Panc1 (cell line): ENCODE results near the gene FAM217A. TPM values are rescaled to one million over a fixed set of nuclear protein-coding genes. Genes with fewer than 3 reads are reported as not detected.

ENCODE experiments used
- ATAC-seq: fragments of 200-7000 bp; cut with Tn5 transposase; 2 replicates; pipeline ENCODE4 v1.9.1; 2020; ENCODE audit warnings: mild to moderate bottlenecking, moderate library complexity
- Bru-seq: library from RNA; stranded (reverse); fragments of 400-500 nt; gene quantifications from one replicate; lab custom pipeline; 2021; lab: Mats Ljungman, UMichigan
- BruChase-seq, 2 experiments: library from RNA; stranded (reverse); fragments of 400-500 nt; gene quantifications; one replicate each; lab custom pipeline; 2021; lab: Mats Ljungman, UMichigan
- BruUV-seq: library from RNA; stranded (reverse); fragments of 400-500 nt; replicated peaks from 2 replicates; lab custom pipeline; 2021; lab: Mats Ljungman, UMichigan
- CTCF ChIA-PET: fragments of 300-600 bp; sonication (Branson Sonifier 250); formaldehyde crosslinking; loops from one replicate; lab custom pipeline; 2022; ENCODE audit warnings: antibody characterized with exemption; lab: Charles Lee
- POLR2A ChIA-PET: fragments of 300-600 bp; sonication (Branson Sonifier 250); formaldehyde crosslinking; loops from one replicate; lab custom pipeline; 2022; ENCODE audit warnings: antibody characterized with exemption; lab: Charles Lee
- DNase-seq: peaks from one replicate; pipeline ENCODE4 v3.0.0-alpha.2; 2010; ENCODE audit warnings: low read depth, low spot score
- H3K27ac ChIP-seq: 2 replicates; pipeline ENCODE4 v1.5.1; 2011; ENCODE audit warnings: mild to moderate bottlenecking, low read length, inconsistent platforms
- H3K27me3 ChIP-seq: fragments of 200-500 bp; sonication (Bioruptor generic); 2 replicates; pipeline ENCODE4 v1.6.0; 2014; ENCODE audit warnings: low read length, inconsistent platforms; ENCODE audit not compliant: control insufficient read depth, insufficient read depth
- H3K36me3 ChIP-seq: fragments of 200-500 bp; sonication (Bioruptor generic); 2 replicates; pipeline ENCODE4 v1.5.1; 2014; ENCODE audit warnings: inconsistent platforms, mild to moderate bottlenecking, low read length, moderate library complexity; ENCODE audit not compliant: control insufficient read depth, insufficient read depth
- H3K4me1 ChIP-seq: 2 replicates; pipeline ENCODE4 v1.5.1; 2011; ENCODE audit warnings: inconsistent platforms, mild to moderate bottlenecking, low read length, moderate library complexity; ENCODE audit not compliant: control insufficient read depth, insufficient read depth
- H3K4me3 ChIP-seq, 2 experiments: 2 replicates each; pipeline ENCODE4 v1.5.1; 2011 to 2012; ENCODE audit warnings: low read depth in 2 of 2, low read length in 2 of 2, mild to moderate bottlenecking in 2 of 2, inconsistent platforms in 1 of 2, moderate library complexity in 1 of 2
- H3K9me3 ChIP-seq: fragments of 200-500 bp; sonication (Bioruptor generic); 2 replicates; pipeline ENCODE4 v1.5.1; 2014; ENCODE audit warnings: low read depth, mild to moderate bottlenecking, inconsistent platforms, low read length, moderate library complexity; ENCODE audit not compliant: control insufficient read depth, insufficient read depth
- POLR2AphosphoS5 ChIP-seq: IDR thresholded peaks from 2 replicates; pipeline ENCODE4 v1.6.1; 2012; ENCODE audit warnings: mild to moderate bottlenecking, low read depth, low read length, moderate library complexity
- SIN3A ChIP-seq: IDR thresholded peaks from 2 replicates; pipeline ENCODE4 v1.6.1; 2012; ENCODE audit warnings: low read depth, mild to moderate bottlenecking, low read length, moderate library complexity, borderline replicate concordance; ENCODE audit not compliant: insufficient read depth
- TCF7L2 ChIP-seq: IDR thresholded peaks from 2 replicates; pipeline ENCODE4 v1.6.1; 2011; ENCODE audit warnings: mild to moderate bottlenecking, low read depth, low read length, inconsistent platforms
- in situ Hi-C: cut with HindIII; loops from 2 replicates; pipeline ENCODE4 v1.10.0; 2016; ENCODE audit warnings: low sequenced_read_pairs, low pct_unique_long_range_greater_than_20kb
- intact Hi-C: fragments of 100-400 bp; cut with micrococcal nuclease; formaldehyde crosslinking; loops from one replicate; pipeline ENCODE4 v1.10.0; 2022; ENCODE audit not compliant: unreplicated experiment
- long read RNA-seq: library from polyadenylated mRNA; unstranded; transcript quantifications from one replicate; pipeline ENCODE4 v2.0.0, GENCODE V29; 2021; ENCODE audit not compliant: unreplicated experiment
- polyA plus RNA-seq: library from polyadenylated mRNA; unstranded; fragments of >200 nt; gene quantifications from one replicate; pipeline ENCODE4 v1.2.1, GENCODE V29; 2012; ENCODE audit warnings: missing spikeins; ENCODE audit not compliant: insufficient read length
- total RNA-seq: library from RNA; stranded (reverse); gene quantifications from one replicate; pipeline ENCODE4 v1.2.1, GENCODE V29; 2021; ENCODE audit not compliant: unreplicated experiment
- TF ChIP-seq, protein P1 (sequence below): fragments of 450-650 bp; IDR thresholded peaks from 2 replicates; pipeline ENCODE4 v1.5.1; 2017; ENCODE audit warnings: mild to moderate bottlenecking
- TF ChIP-seq, protein P2 (sequence below), 2 experiments: IDR thresholded peaks; 2 replicates each; pipeline ENCODE4 v1.6.1; 2011 to 2012; ENCODE audit warnings: low read depth in 2 of 2, control low read depth in 1 of 2, low read length in 1 of 2, mild to moderate bottlenecking in 1 of 2, moderate library complexity in 1 of 2; ENCODE audit not compliant: insufficient read depth in 1 of 2

Gene FAM217A, protein sequence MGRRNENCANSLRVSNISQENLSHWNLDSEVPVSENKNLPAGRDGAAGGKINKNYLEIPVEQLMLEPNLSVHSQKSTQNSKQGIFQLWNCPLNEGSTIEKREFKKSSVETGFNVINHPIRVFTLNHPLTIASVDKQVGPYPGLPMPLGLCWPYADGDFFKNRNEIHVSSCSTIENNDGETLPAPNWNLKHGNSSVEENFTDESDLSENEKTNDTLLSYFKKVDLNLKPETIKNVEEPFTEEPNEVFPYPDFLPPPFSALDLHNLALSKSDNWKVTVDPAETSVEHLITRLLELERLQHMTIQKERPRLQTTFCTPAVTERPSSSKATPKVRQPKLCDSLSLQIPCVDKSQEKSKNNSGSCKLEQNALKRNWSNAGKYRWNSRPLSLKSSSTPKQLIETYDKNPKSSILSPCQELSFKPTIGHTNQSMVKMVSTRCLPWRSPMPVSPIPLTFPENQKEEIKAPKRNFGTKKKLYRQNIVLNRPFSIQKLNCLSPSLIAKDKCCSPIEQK
- total RNA-seq: not detected
- not detected for polyA plus RNA-seq
- not detected for Bru-seq, nascent RNA
- not detected for BruChase-seq, experiment 1, labeled RNA remaining after a 2-hour chase
- not detected for BruChase-seq, experiment 2, labeled RNA remaining after a 6-hour chase
- long read RNA-seq, partial matches to known transcripts: 0 of 2 reads
- long read RNA-seq, other reads (novel, unspliced or antisense): 2 of 2 reads

DNA sequence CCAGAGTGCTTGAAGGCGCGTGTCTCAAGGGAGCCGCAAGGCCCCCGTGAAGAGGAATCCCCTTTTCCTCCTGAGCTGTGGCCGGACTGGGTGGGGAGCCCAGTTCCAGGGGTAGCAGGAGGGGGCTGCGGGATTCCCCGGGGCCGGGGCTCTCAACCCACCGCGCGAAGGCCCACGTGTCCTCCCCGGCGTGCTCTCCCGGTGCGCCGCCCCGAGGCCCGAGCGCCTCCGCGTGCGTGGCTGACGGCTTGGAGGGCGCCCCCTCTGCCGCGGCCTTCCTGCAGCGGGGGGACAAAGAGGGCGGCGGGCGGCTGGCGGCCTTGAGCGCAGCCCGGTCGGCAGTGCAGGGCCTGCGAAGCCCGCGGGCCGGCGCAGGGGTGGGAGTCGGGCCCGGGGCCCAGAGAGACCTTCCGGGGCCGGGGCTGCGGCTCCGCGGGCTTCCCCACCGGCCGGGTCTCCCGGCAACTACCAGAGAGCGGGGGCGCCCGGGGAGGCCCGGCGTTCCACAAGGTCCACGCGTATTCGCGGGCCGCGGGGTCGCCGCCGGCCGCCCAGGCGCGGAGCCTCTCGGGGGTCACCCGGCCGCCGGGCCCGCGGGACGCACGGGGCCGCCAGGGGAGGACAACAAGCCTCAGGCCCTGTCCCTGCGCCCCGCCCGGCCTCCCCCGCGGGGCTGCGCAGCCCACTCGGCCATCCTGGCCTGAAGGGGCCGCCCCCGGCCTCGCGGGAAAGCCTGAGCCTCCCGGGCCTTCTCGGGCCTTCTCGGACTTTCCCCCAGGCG lies at the start of gene FAM217A:
Gene FAM217A (minus strand): TSS at position 447 of the 781 bp plus-strand sequence. CDS start 1,723 bp downstream, outside the sequence.
- no peak for DNase-seq
- ATAC-seq: no peak
- H3K4me3 ChIP-seq: no peak within 1 kb of the TSS
- no peak within 1 kb of the TSS for H3K27ac ChIP-seq
- BruUV-seq: no TSS peak
- H3K27me3 ChIP-seq: no peaks in the 10 kb centered on the region
- ChIA-PET CTCF (interaction anchor here (0.5 kb wide), 1 partner anchor 924 kb away, joined by 4 read pairs; no protein-coding TSS in a partner anchor), POLR2A (no interaction called here)
- intact Hi-C loops (no loop called here), in situ Hi-C loops (no loop called here)
- no peaks in the 10 kb centered on the region for H3K9me3 ChIP-seq
- TF ChIP-seq TCF7L2 (no peak), POLR2AphosphoS5 (no peak), SIN3A (no peak)
- TF ChIP-seq, protein P1, sequence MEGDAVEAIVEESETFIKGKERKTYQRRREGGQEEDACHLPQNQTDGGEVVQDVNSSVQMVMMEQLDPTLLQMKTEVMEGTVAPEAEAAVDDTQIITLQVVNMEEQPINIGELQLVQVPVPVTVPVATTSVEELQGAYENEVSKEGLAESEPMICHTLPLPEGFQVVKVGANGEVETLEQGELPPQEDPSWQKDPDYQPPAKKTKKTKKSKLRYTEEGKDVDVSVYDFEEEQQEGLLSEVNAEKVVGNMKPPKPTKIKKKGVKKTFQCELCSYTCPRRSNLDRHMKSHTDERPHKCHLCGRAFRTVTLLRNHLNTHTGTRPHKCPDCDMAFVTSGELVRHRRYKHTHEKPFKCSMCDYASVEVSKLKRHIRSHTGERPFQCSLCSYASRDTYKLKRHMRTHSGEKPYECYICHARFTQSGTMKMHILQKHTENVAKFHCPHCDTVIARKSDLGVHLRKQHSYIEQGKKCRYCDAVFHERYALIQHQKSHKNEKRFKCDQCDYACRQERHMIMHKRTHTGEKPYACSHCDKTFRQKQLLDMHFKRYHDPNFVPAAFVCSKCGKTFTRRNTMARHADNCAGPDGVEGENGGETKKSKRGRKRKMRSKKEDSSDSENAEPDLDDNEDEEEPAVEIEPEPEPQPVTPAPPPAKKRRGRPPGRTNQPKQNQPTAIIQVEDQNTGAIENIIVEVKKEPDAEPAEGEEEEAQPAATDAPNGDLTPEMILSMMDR: no peak
- TF ChIP-seq, protein P2, sequence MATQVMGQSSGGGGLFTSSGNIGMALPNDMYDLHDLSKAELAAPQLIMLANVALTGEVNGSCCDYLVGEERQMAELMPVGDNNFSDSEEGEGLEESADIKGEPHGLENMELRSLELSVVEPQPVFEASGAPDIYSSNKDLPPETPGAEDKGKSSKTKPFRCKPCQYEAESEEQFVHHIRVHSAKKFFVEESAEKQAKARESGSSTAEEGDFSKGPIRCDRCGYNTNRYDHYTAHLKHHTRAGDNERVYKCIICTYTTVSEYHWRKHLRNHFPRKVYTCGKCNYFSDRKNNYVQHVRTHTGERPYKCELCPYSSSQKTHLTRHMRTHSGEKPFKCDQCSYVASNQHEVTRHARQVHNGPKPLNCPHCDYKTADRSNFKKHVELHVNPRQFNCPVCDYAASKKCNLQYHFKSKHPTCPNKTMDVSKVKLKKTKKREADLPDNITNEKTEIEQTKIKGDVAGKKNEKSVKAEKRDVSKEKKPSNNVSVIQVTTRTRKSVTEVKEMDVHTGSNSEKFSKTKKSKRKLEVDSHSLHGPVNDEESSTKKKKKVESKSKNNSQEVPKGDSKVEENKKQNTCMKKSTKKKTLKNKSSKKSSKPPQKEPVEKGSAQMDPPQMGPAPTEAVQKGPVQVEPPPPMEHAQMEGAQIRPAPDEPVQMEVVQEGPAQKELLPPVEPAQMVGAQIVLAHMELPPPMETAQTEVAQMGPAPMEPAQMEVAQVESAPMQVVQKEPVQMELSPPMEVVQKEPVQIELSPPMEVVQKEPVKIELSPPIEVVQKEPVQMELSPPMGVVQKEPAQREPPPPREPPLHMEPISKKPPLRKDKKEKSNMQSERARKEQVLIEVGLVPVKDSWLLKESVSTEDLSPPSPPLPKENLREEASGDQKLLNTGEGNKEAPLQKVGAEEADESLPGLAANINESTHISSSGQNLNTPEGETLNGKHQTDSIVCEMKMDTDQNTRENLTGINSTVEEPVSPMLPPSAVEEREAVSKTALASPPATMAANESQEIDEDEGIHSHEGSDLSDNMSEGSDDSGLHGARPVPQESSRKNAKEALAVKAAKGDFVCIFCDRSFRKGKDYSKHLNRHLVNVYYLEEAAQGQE (IDR thresholded peaks at IDR 0.05; ENCODE audit: insufficient read depth in 1 of 2, low read depth in 2 of 2, low read length in 1 of 2): no peak
- no peaks in the 10 kb centered on the region for H3K36me3 ChIP-seq
- no peaks in the 10 kb centered on the region for H3K4me1 ChIP-seq

DNA sequence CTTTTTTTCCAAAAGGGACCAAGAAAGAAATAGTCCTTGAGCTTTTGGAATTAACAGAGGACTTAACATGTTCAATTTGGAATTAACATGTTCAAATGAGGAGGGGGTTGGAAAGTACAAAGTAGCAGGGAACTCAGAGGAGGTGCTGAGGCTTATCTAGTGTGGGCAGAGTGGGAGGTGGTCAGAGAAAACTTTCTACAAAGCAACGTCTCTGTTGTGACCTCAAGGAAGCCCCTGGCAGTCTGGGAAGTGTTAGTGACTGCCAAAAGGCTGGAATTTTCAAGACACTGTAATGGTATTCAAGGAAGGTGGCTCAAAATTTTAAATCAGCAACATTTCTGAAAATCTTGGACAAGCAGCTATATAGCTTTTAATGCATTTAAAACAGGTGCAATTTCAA lies 49.1 kb upstream of the FAM217A start:
- no peak for DNase-seq
- peaks cover 5% of the 10 kb centered on the region for H3K36me3 ChIP-seq
- no peaks in the 10 kb centered on the region for H3K9me3 ChIP-seq
- H3K4me1 ChIP-seq: no peaks in the 10 kb centered on the region
- ATAC-seq: no peak
- in situ Hi-C loops (no loop called here), intact Hi-C loops (no loop called here)
- no peak overlapping the region for H3K4me3 ChIP-seq
- H3K27ac ChIP-seq: no peak overlapping the region
- no peaks in the 10 kb centered on the region for H3K27me3 ChIP-seq
- ChIA-PET POLR2A (no interaction called here), CTCF (no interaction called here)
- TF ChIP-seq TCF7L2 (no peak), POLR2AphosphoS5 (no peak), SIN3A (no peak)
- TF ChIP-seq, protein P2 (IDR thresholded peaks at IDR 0.05; ENCODE audit: insufficient read depth in 1 of 2, low read depth in 2 of 2, low read length in 1 of 2): no peak
- TF ChIP-seq, protein P1: no peak
- BruUV-seq: no TSS peak
